ENCODE results near the gene SAG.

The SAG gene

GRCh38 chr2:233375490-233376314, 68.1 kb downstream of the SAG start:
- no peak overlapping the region for H2AK5ac ChIP-seq (ENCODE audit: low read length, severe bottlenecking)
- no peak overlapping the region for H2BK15ac ChIP-seq (ENCODE audit: low read depth, poor library complexity, severe bottlenecking)
- H3K4me1 ChIP-seq (ENCODE audit: control insufficient read depth, insufficient read depth, low read depth, low read length) = peaks cover 2% of the 10 kb centered on the region
- H2AFZ ChIP-seq (ENCODE audit: low read depth, low read length) = no peak overlapping the region
- H3K27ac ChIP-seq (ENCODE audit: low read length, poor library complexity, severe bottlenecking) = no peak overlapping the region
- H3K4me2 ChIP-seq (ENCODE audit: low read length, poor library complexity, severe bottlenecking) = no peak overlapping the region
- H3K9ac ChIP-seq (ENCODE audit: low read length) = no peak overlapping the region
- H4K91ac ChIP-seq (ENCODE audit: low read length) = no peak overlapping the region
- no peak overlapping the region for H3K23ac ChIP-seq (ENCODE audit: low read length in 2 of 2)
- H3K9me3 ChIP-seq (ENCODE audit: control insufficient read depth, low read length) = no peaks in the 10 kb centered on the region
- no peaks in the 10 kb centered on the region for H3K27me3 ChIP-seq (ENCODE audit: control insufficient read depth in 1 of 2, insufficient read depth in 1 of 2, low read length in 2 of 2)
- H2BK120ac ChIP-seq (ENCODE audit: low read depth, low read length) = no peak overlapping the region
- no peak for DNase-seq
- H3K18ac ChIP-seq (ENCODE audit: low read depth in 1 of 2, low read length in 2 of 2) = no peak overlapping the region
- WGBS = 66% methylated on average over 9 of the region's 10 CpGs
- H2BK12ac ChIP-seq (ENCODE audit: low read length in 2 of 2) = no peak overlapping the region
- H3K36me3 ChIP-seq (ENCODE audit: control insufficient read depth in 1 of 2, insufficient read depth in 2 of 2, low read depth in 1 of 2, low read length in 2 of 2) = peaks cover 0 to 2% of the 10 kb centered on the region in 2 experiments
- H3K79me1 ChIP-seq (replicated peaks; ENCODE audit: low read length, poor library complexity, severe bottlenecking) = peaks cover 13% of the 10 kb centered on the region
- no peak overlapping the region for H3K4ac ChIP-seq (ENCODE audit: low read depth in 1 of 2, low read length in 2 of 2)
- H3K14ac ChIP-seq (ENCODE audit: low read length in 2 of 2) = no peak overlapping the region
- no peak overlapping the region for H3K4me3 ChIP-seq (ENCODE audit: insufficient read depth in 1 of 2, low read depth in 1 of 2, low read length in 2 of 2)
- H2BK5ac ChIP-seq (ENCODE audit: low read depth, low read length, poor library complexity, severe bottlenecking) = no peak overlapping the region
- no peak overlapping the region for H4K8ac ChIP-seq (ENCODE audit: low read length)

GRCh38 chr2:233379034-233379433, 71.4 kb downstream of the SAG start:
- H3K23ac ChIP-seq (ENCODE audit: low read length in 2 of 2) = no peak overlapping the region
- no peak overlapping the region for H3K4ac ChIP-seq (ENCODE audit: low read depth in 1 of 2, low read length in 2 of 2)
- H3K9ac ChIP-seq (ENCODE audit: low read length) = no peak overlapping the region
- no peak overlapping the region for H2BK5ac ChIP-seq (ENCODE audit: low read depth, low read length, poor library complexity, severe bottlenecking)
- H4K8ac ChIP-seq (ENCODE audit: low read length) = no peak overlapping the region
- no peak overlapping the region for H3K14ac ChIP-seq (ENCODE audit: low read length in 2 of 2)
- H3K18ac ChIP-seq (ENCODE audit: low read depth in 1 of 2, low read length in 2 of 2) = no peak overlapping the region
- no peak overlapping the region for H2AK5ac ChIP-seq (ENCODE audit: low read length, severe bottlenecking)
- no peak overlapping the region for H3K27ac ChIP-seq (ENCODE audit: low read length, poor library complexity, severe bottlenecking)
- no peak overlapping the region for H2BK15ac ChIP-seq (ENCODE audit: low read depth, poor library complexity, severe bottlenecking)
- no peak overlapping the region for H2AFZ ChIP-seq (ENCODE audit: low read depth, low read length)
- H3K4me1 ChIP-seq (ENCODE audit: control insufficient read depth, insufficient read depth, low read depth, low read length) = peaks cover 2% of the 10 kb centered on the region
- H3K4me3 ChIP-seq (ENCODE audit: insufficient read depth in 1 of 2, low read depth in 1 of 2, low read length in 2 of 2) = no peak overlapping the region
- no peak overlapping the region for H3K4me2 ChIP-seq (ENCODE audit: low read length, poor library complexity, severe bottlenecking)
- H2BK120ac ChIP-seq (ENCODE audit: low read depth, low read length) = no peak overlapping the region
- 81% methylated on average over 6 of the region's 6 CpGs for WGBS
- peaks cover 17% of the 10 kb centered on the region for H3K79me1 ChIP-seq (replicated peaks; ENCODE audit: low read length, poor library complexity, severe bottlenecking)
- H3K27me3 ChIP-seq (ENCODE audit: control insufficient read depth in 1 of 2, insufficient read depth in 1 of 2, low read length in 2 of 2) = no peaks in the 10 kb centered on the region
- no peaks in the 10 kb centered on the region for H3K9me3 ChIP-seq (ENCODE audit: control insufficient read depth, low read length)
- peaks cover 0 to 2% of the 10 kb centered on the region in 2 experiments for H3K36me3 ChIP-seq (ENCODE audit: control insufficient read depth in 1 of 2, insufficient read depth in 2 of 2, low read depth in 1 of 2, low read length in 2 of 2)
- no peak for DNase-seq
- H2BK12ac ChIP-seq (ENCODE audit: low read length in 2 of 2) = no peak overlapping the region
- no peak overlapping the region for H4K91ac ChIP-seq (ENCODE audit: low read length)

GRCh38 chr2:233379441-233379840, 71.8 kb downstream of the SAG start:
- Histone ChIP-seq H3K18ac (ENCODE audit: low read depth in 1 of 2, low read length in 2 of 2) (no peak overlapping the region), H3K4me2 (ENCODE audit: low read length, poor library complexity, severe bottlenecking) (no peak overlapping the region), H3K27me3 (ENCODE audit: control insufficient read depth in 1 of 2, insufficient read depth in 1 of 2, low read length in 2 of 2) (no peaks in the 10 kb centered on the region), H3K27ac (ENCODE audit: low read length, poor library complexity, severe bottlenecking) (no peak overlapping the region), H2AFZ (ENCODE audit: low read depth, low read length) (no peak overlapping the region), H3K9ac (ENCODE audit: low read length) (no peak overlapping the region), H2BK15ac (ENCODE audit: low read depth, poor library complexity, severe bottlenecking) (no peak overlapping the region), H3K4ac (ENCODE audit: low read depth in 1 of 2, low read length in 2 of 2) (no peak overlapping the region), H2BK12ac (ENCODE audit: low read length in 2 of 2) (no peak overlapping the region), H2AK5ac (ENCODE audit: low read length, severe bottlenecking) (no peak overlapping the region), H3K14ac (ENCODE audit: low read length in 2 of 2) (no peak overlapping the region), H3K79me1 (replicated peaks; ENCODE audit: low read length, poor library complexity, severe bottlenecking) (peaks cover 19% of the 10 kb centered on the region), H3K4me3 (ENCODE audit: insufficient read depth in 1 of 2, low read depth in 1 of 2, low read length in 2 of 2) (no peak overlapping the region), H4K91ac (ENCODE audit: low read length) (no peak overlapping the region), H2BK5ac (ENCODE audit: low read depth, low read length, poor library complexity, severe bottlenecking) (no peak overlapping the region), H3K36me3 (ENCODE audit: control insufficient read depth in 1 of 2, insufficient read depth in 2 of 2, low read depth in 1 of 2, low read length in 2 of 2) (no peaks in the 10 kb centered on the region), H2BK120ac (ENCODE audit: low read depth, low read length) (no peak overlapping the region), H3K23ac (ENCODE audit: low read length in 2 of 2) (no peak overlapping the region), H3K9me3 (ENCODE audit: control insufficient read depth, low read length) (no peaks in the 10 kb centered on the region), H4K8ac (ENCODE audit: low read length) (no peak overlapping the region), H3K4me1 (ENCODE audit: control insufficient read depth, insufficient read depth, low read depth, low read length) (peaks cover 2% of the 10 kb centered on the region)
- DNase-seq = no peak
- WGBS = 67% methylated on average over 1 of the region's 1 CpG

GRCh38 chr2:233380132-233380895, 72.7 kb downstream of the SAG start:
- DNase-seq = no peak
- Histone ChIP-seq H3K27ac (ENCODE audit: low read length, poor library complexity, severe bottlenecking) (no peak overlapping the region), H3K4me2 (ENCODE audit: low read length, poor library complexity, severe bottlenecking) (no peak overlapping the region)

More at GRCh38 chr2:233380132-233380895, 72.7 kb downstream of the SAG start:
- Histone ChIP-seq H3K18ac (ENCODE audit: low read depth in 1 of 2, low read length in 2 of 2) (no peak overlapping the region), H2AK5ac (ENCODE audit: low read length, severe bottlenecking) (no peak overlapping the region), H4K91ac (ENCODE audit: low read length) (no peak overlapping the region), H3K14ac (ENCODE audit: low read length in 2 of 2) (no peak overlapping the region), H3K4ac (ENCODE audit: low read depth in 1 of 2, low read length in 2 of 2) (no peak overlapping the region), H2BK12ac (ENCODE audit: low read length in 2 of 2) (peak overlapping the region in 1 of 2 experiments; percentile 15), H2AFZ (ENCODE audit: low read depth, low read length) (no peak overlapping the region), H3K9me3 (ENCODE audit: control insufficient read depth, low read length) (no peaks in the 10 kb centered on the region), H3K27me3 (ENCODE audit: control insufficient read depth in 1 of 2, insufficient read depth in 1 of 2, low read length in 2 of 2) (no peaks in the 10 kb centered on the region), H2BK15ac (ENCODE audit: low read depth, poor library complexity, severe bottlenecking) (no peak overlapping the region), H4K8ac (ENCODE audit: low read length) (no peak overlapping the region), H3K36me3 (ENCODE audit: control insufficient read depth in 1 of 2, insufficient read depth in 2 of 2, low read depth in 1 of 2, low read length in 2 of 2) (no peaks in the 10 kb centered on the region), H2BK5ac (ENCODE audit: low read depth, low read length, poor library complexity, severe bottlenecking) (no peak overlapping the region), H3K4me3 (ENCODE audit: insufficient read depth in 1 of 2, low read depth in 1 of 2, low read length in 2 of 2) (no peak overlapping the region), H2BK120ac (ENCODE audit: low read depth, low read length) (no peak overlapping the region), H3K4me1 (ENCODE audit: control insufficient read depth, insufficient read depth, low read depth, low read length) (peaks cover 4% of the 10 kb centered on the region), H3K9ac (ENCODE audit: low read length) (no peak overlapping the region), H3K79me1 (replicated peaks; ENCODE audit: low read length, poor library complexity, severe bottlenecking) (peaks cover 26% of the 10 kb centered on the region), H3K23ac (ENCODE audit: low read length in 2 of 2) (peak overlapping the region in 1 of 2 experiments; percentile 53)
- 95% methylated on average over 12 of the region's 13 CpGs for WGBS

Measured in mesenchymal stem cell (in vitro differentiated cells and primary cell).